Activated CD4-positive, alpha-beta memory T cell treated with anti-CD3 and anti-CD28 coated beads for 36 hours (primary cell): Measurements from ENCODE around the gene DENND5A. TPM values are rescaled to one million over a fixed set of nuclear protein-coding genes. Genes with fewer than 3 reads are reported as not detected.
"Not testable (repeated sequence)": the region's sequence is repeated elsewhere in the genome, so short reads cannot be mapped to it uniquely, and the experiment has no call there.

ENCODE experiments used
- CTCF ChIA-PET: fragments of 350-600 bp; sonication (Branson Sonifier 250); formaldehyde crosslinking; loops from one replicate; lab custom pipeline; 2021; ENCODE audit warnings: antibody characterized with exemption, inconsistent platforms; lab: Charles Lee
- POLR2A ChIA-PET: fragments of 350-600 bp; sonication (Branson Sonifier 250); formaldehyde crosslinking; loops from one replicate; lab custom pipeline; 2021; ENCODE audit warnings: antibody characterized with exemption; lab: Charles Lee
- DNase-seq: peaks from one replicate; pipeline ENCODE4 v3.0.0-alpha.2; 2020
- H3K27ac Mint-ChIP-seq: one replicate; pipeline ENCODE4 v1.8.0; 2021; ENCODE audit warnings: mixed read lengths
- H3K27me3 Mint-ChIP-seq: one replicate; pipeline ENCODE4 v1.8.0; 2021; ENCODE audit warnings: mixed read lengths
- H3K36me3 Mint-ChIP-seq: one replicate; pipeline ENCODE4 v1.8.0; 2021; ENCODE audit warnings: mixed read lengths
- H3K4me1 Mint-ChIP-seq: one replicate; pipeline ENCODE4 v1.8.0; 2021; ENCODE audit warnings: low read depth, mixed read lengths
- H3K4me3 Mint-ChIP-seq: one replicate; pipeline ENCODE4 v1.8.0; 2021; ENCODE audit warnings: mild to moderate bottlenecking, mixed read lengths
- H3K9me3 Mint-ChIP-seq: one replicate; pipeline ENCODE4 v1.8.0; 2021; ENCODE audit warnings: mixed read lengths
- intact Hi-C: fragments of 100-400 bp; cut with micrococcal nuclease; formaldehyde crosslinking; loops from one replicate; pipeline ENCODE4 v1.15.1; 2023
- total RNA-seq, 2 experiments: library from RNA; stranded (reverse); gene quantifications; one replicate each; pipeline ENCODE4 v1.2.3, GENCODE V29; 2021

Gene DENND5A
- total RNA-seq, 2 experiments from 2014 or later: 41.3 to 41.9 TPM

GRCh38 chr11:9230296-9230695 lies 34.9 kb downstream of the DENND5A start:
- Mint-ChIP-seq H3K27ac (no peak overlapping the region), H3K27me3 (no peaks in the 10 kb centered on the region), H3K4me1 (peaks cover 29% of the 10 kb centered on the region), H3K36me3 (no peaks in the 10 kb centered on the region), H3K9me3 (no peaks in the 10 kb centered on the region), H3K4me3 (no peak overlapping the region)
- POLR2A ChIA-PET: no interaction called here
- CTCF ChIA-PET: no interaction called here
- intact Hi-C loops: no loop called here
- DNase-seq: no peak

- Mint-ChIP-seq H3K27me3 (no peaks in the 10 kb centered on the region), H3K4me3 (no peak overlapping the region), H3K27ac (no peak overlapping the region), H3K36me3 (no peaks in the 10 kb centered on the region), H3K4me1 (peaks cover 27% of the 10 kb centered on the region), H3K9me3 (no peaks in the 10 kb centered on the region)
- POLR2A ChIA-PET: no interaction called here
- intact Hi-C loops: no loop called here
- CTCF ChIA-PET: interaction anchor here (0.9 to 1.1 kb wide), 2 partner anchors 132 to 269 kb away, joined by 3 to 5 read pairs; no protein-coding TSS in a partner anchor
- DNase-seq: no peak
These were observed 37.1 kb downstream of the DENND5A start for GRCh38 chr11:9228091-9228490.

- CTCF ChIA-PET: no interaction called here
- POLR2A ChIA-PET: no interaction called here
- no peaks in the 10 kb centered on the region for H3K27me3 Mint-ChIP-seq
- no peaks in the 10 kb centered on the region for H3K9me3 Mint-ChIP-seq
- no peak overlapping the region for H3K4me3 Mint-ChIP-seq
- DNase-seq: no peak
- no peak overlapping the region for H3K27ac Mint-ChIP-seq
- no peaks in the 10 kb centered on the region for H3K36me3 Mint-ChIP-seq
- H3K4me1 Mint-ChIP-seq: peaks cover 12% of the 10 kb centered on the region
- intact Hi-C loops: no loop called here
These were observed 39.3 kb downstream of the DENND5A start for GRCh38 chr11:9225748-9226298.

- Mint-ChIP-seq H3K9me3 (no peaks in the 10 kb centered on the region), H3K27ac (no peak overlapping the region), H3K36me3 (no peaks in the 10 kb centered on the region), H3K4me3 (no peak overlapping the region), H3K4me1 (peaks cover 5% of the 10 kb centered on the region), H3K27me3 (no peaks in the 10 kb centered on the region)
- POLR2A ChIA-PET: no interaction called here
- intact Hi-C loops: no loop called here
- CTCF ChIA-PET: interaction anchor here (0.6 kb wide), 1 partner anchor 14 kb away, joined by 3 read pairs; no protein-coding TSS in a partner anchor
- DNase-seq: no peak
These were observed 42.5 kb downstream of the DENND5A start for GRCh38 chr11:9222654-9223053.

GRCh38 chr11:9220853-9221252 lies 44.3 kb downstream of the DENND5A start:
- intact Hi-C loops, H3K4me1 Mint-ChIP-seq, H3K27me3 Mint-ChIP-seq, H3K4me3 Mint-ChIP-seq, POLR2A ChIA-PET, H3K9me3 Mint-ChIP-seq, H3K36me3 Mint-ChIP-seq, DNase-seq, H3K27ac Mint-ChIP-seq: not testable (repeated sequence)
- CTCF ChIA-PET: interaction anchor here (0.7 kb wide), 1 partner anchor 212 kb away, joined by 5 read pairs; no protein-coding TSS in a partner anchor

GRCh38 chr11:9219572-9219971 lies 45.6 kb downstream of the DENND5A start:
- Mint-ChIP-seq H3K4me1 (peaks cover 18% of the 10 kb centered on the region), H3K27ac (no peak overlapping the region), H3K27me3 (no peaks in the 10 kb centered on the region), H3K9me3 (no peaks in the 10 kb centered on the region), H3K4me3 (no peak overlapping the region), H3K36me3 (no peaks in the 10 kb centered on the region)
- intact Hi-C loops: no loop called here
- CTCF ChIA-PET: no interaction called here
- POLR2A ChIA-PET: no interaction called here
- no peak for DNase-seq

- no peak overlapping the region for H3K27ac Mint-ChIP-seq
- H3K4me3 Mint-ChIP-seq: no peak overlapping the region
- H3K9me3 Mint-ChIP-seq: no peaks in the 10 kb centered on the region
- no peak for DNase-seq
- intact Hi-C loops: no loop called here
- H3K4me1 Mint-ChIP-seq: peaks cover 21% of the 10 kb centered on the region
- POLR2A ChIA-PET: no interaction called here
- CTCF ChIA-PET: no interaction called here
- no peaks in the 10 kb centered on the region for H3K27me3 Mint-ChIP-seq
- H3K36me3 Mint-ChIP-seq: no peaks in the 10 kb centered on the region
These were observed 46.0 kb downstream of the DENND5A start for GRCh38 chr11:9219115-9219514.

- no peaks in the 10 kb centered on the region for H3K27me3 Mint-ChIP-seq
- H3K27ac Mint-ChIP-seq: no peak overlapping the region
- peaks cover 2% of the 10 kb centered on the region for H3K36me3 Mint-ChIP-seq
- peaks cover 52% of the 10 kb centered on the region for H3K4me1 Mint-ChIP-seq
- ChIA-PET POLR2A (no interaction called here), CTCF (interaction anchor here (0.7 kb wide), 1 partner anchor 292 kb away, joined by 3 read pairs; no protein-coding TSS in a partner anchor)
- intact Hi-C loops: no loop called here
- no peak for DNase-seq
- no peaks in the 10 kb centered on the region for H3K9me3 Mint-ChIP-seq
- no peak overlapping the region for H3K4me3 Mint-ChIP-seq
These were observed 50.4 kb downstream of the DENND5A start for GRCh38 chr11:9214765-9215164.

GRCh38 chr11:9211322-9211721 lies 53.8 kb downstream of the DENND5A start:
- no peaks in the 10 kb centered on the region for H3K9me3 Mint-ChIP-seq
- peaks cover 71% of the 10 kb centered on the region for H3K4me1 Mint-ChIP-seq
- intact Hi-C loops: loop anchor here (1.0 to 2.0 kb wide), 2 partner anchors 153 to 249 kb away; partner anchors contain the start of gene ZNF143
- no peak for DNase-seq
- ChIA-PET POLR2A (interaction anchor here (1.5 to 3.3 kb wide), 2 partner anchors 53 to 250 kb away, joined by 5 to 11 read pairs; partner anchors contain the start of genes DENND5A and ZNF143), CTCF (interaction anchor here (1.2 kb wide), 2 partner anchors 35 to 53 kb away, joined by 4 to 6 read pairs; partner anchors contain the start of gene DENND5A)
- H3K4me3 Mint-ChIP-seq: no peak overlapping the region
- no peaks in the 10 kb centered on the region for H3K27me3 Mint-ChIP-seq
- peaks cover 2% of the 10 kb centered on the region for H3K36me3 Mint-ChIP-seq
- H3K27ac Mint-ChIP-seq: peak overlapping the region; percentile 75

- Mint-ChIP-seq H3K36me3 (peaks cover 2% of the 10 kb centered on the region), H3K9me3 (no peaks in the 10 kb centered on the region), H3K4me1 (peaks cover 66% of the 10 kb centered on the region), H3K4me3 (no peak overlapping the region), H3K27me3 (no peaks in the 10 kb centered on the region), H3K27ac (peak overlapping the region; percentile 75)
- ChIA-PET POLR2A (interaction anchor here (1.4 to 3.3 kb wide), 3 partner anchors 39 to 250 kb away, joined by 5 to 11 read pairs (median 5); partner anchors contain the start of genes DENND5A and ZNF143), CTCF (interaction anchor here (1.2 kb wide), 2 partner anchors 35 to 54 kb away, joined by 4 to 6 read pairs; partner anchors contain the start of gene DENND5A)
- intact Hi-C loops: loop anchor here (1.0 to 2.0 kb wide), 2 partner anchors 153 to 250 kb away; partner anchors contain the start of gene ZNF143
- peak; percentile 43 for DNase-seq
These were observed 54.2 kb downstream of the DENND5A start for GRCh38 chr11:9210922-9211320.

GRCh38 chr11:9210224-9210921 lies 54.8 kb downstream of the DENND5A start:
- ChIA-PET CTCF (interaction anchor here (1.2 to 2.1 kb wide), 3 partner anchors 34 to 296 kb away, joined by 4 to 7 read pairs (median 6); partner anchors contain the start of gene DENND5A), POLR2A (interaction anchor here (0.5 to 3.3 kb wide), 4 partner anchors 34 to 142 kb away, joined by 4 to 11 read pairs (median 4); partner anchors contain the start of gene DENND5A)
- intact Hi-C loops: loop anchor here (2.0 kb wide), 1 partner anchor 250 kb away; the partner anchor contains the start of gene ZNF143
- Mint-ChIP-seq H3K4me3 (peak overlapping the region; percentile 17), H3K9me3 (no peaks in the 10 kb centered on the region), H3K4me1 (peaks cover 63% of the 10 kb centered on the region), H3K27me3 (no peaks in the 10 kb centered on the region), H3K36me3 (peaks cover 2% of the 10 kb centered on the region), H3K27ac (peak overlapping the region; percentile 75)
- peak; percentile 15 for DNase-seq

GRCh38 chr11:9209604-9210003 lies 55.5 kb downstream of the DENND5A start:
- Mint-ChIP-seq H3K4me1 (peaks cover 56% of the 10 kb centered on the region), H3K27ac (peak overlapping the region; percentile 75)
- POLR2A ChIA-PET: interaction anchor here (0.7 to 3.3 kb wide), 5 partner anchors 19 to 71 kb away, joined by 3 to 11 read pairs (median 5); partner anchors contain the start of gene DENND5A
- not testable (repeated sequence) for H3K9me3 Mint-ChIP-seq, H3K27me3 Mint-ChIP-seq, H3K4me3 Mint-ChIP-seq, H3K36me3 Mint-ChIP-seq
- DNase-seq: peak; percentile 63
- CTCF ChIA-PET: interaction anchor here (0.6 to 2.1 kb wide), 3 partner anchors 45 to 297 kb away, joined by 3 to 7 read pairs (median 3); no protein-coding TSS in a partner anchor
- intact Hi-C loops: loop anchor here (1.0 to 5.0 kb wide), 8 partner anchors 8 to 251 kb away; partner anchors contain the start of genes TMEM41B and ZNF143
